HG03354 (cell line): ENCODE measurements around the gene CLCN5.

Experiments used
- ATAC-seq: cut with Tn5 transposase; IDR thresholded peaks from one replicate; pipeline ENCODE4 v1.9.1; 2021; ENCODE audit warnings: mild to moderate bottlenecking; ENCODE audit not compliant: unreplicated experiment, poor library complexity, severe bottlenecking

Gene CLCN5

DNA sequence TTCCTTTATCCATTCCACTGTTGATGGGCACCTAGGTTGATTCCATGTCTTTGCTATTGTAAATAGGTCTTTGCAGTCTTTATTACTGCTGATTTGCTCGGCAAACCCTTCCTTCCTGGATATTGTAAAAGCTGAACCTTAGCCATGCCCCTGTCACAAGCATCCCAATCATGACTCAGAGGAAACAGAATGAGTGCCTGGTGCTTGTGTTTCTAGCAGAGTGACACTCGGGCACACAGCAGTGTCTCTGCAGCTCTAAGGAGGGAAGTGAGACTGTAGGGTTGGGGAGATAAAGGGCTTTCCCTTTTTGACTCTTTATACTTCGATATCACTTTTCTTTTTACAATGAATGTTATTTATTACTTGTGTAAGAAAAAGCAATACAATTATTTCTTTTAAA is 195.1 kb downstream of the CLCN5 start:
- ATAC-seq: no peak

DNA sequence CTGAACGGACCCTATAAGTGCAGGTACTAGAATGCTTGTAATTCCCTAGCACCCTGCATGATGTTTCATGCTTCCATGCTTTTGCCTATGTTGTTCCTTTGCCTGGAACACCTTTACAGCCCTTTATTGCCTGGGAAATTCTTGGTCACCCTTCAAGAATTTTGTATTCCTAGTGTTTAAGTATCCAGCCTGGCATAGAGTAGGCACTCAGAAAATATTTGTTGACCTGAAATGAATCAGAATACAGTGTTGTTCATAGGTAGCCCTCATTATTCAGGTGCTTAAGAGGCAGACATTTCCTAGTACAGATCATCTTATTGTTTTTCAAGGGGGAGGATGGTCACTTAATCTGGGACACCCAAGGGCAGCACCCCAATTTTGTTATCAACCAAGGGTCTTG is 203.1 kb downstream of the CLCN5 start:
- ATAC-seq: no peak

DNA sequence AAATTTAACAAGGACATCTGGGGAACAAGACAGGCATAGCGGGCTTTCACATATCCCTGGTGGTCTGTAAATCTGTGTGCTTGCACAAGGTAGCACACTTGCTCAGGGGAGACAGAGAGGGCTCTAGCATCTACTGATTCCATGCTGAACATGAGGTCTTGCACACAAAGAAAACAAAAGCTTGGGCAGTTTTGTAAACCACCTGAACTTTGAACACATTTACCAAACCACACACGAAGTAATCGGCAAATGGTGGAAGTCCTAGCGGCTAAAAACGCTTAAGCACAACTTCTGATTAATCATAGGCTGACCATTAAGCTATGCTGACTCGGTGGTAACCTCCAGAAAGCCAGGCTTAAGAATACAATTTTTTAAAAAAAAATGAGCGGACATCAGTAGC is 225.6 kb downstream of the CLCN5 start:
- no peak for ATAC-seq
